Astrocyte of the cerebellum (primary cell): Measurements from ENCODE around the gene ZNF552.
A peak's percentile ranks its signal among the peaks of the same experiment; 100 is the strongest.
"Not testable (repeated sequence)": the region's sequence is repeated elsewhere in the genome, so short reads cannot be mapped to it uniquely, and the experiment has no call there.

Experiments used
- DNase-seq: peaks from one replicate; pipeline ENCODE4 v3.0.0-alpha.2; 2011; ENCODE audit warnings: low read depth
- H3K4me3 ChIP-seq: 2 replicates; pipeline ENCODE4 v1.5.1; 2011; ENCODE audit warnings: mild to moderate bottlenecking, low read depth, low read length, moderate library complexity
- CTCF ChIP-seq: IDR thresholded peaks from 2 replicates; pipeline ENCODE4 v1.5.1; 2012; ENCODE audit warnings: low read length, low read depth, moderate library complexity, mild to moderate bottlenecking; ENCODE audit errors: missing control alignments
- in situ Hi-C: cut with HindIII; loops from 2 replicates; pipeline ENCODE4 v1.10.0; 2017; ENCODE audit warnings: low sequenced_read_pairs

The ZNF552 gene

GRCh38 chr19:57830071-57830602 is 15.4 kb upstream of the ZNF552 start, which contains the start of gene ZNF587B:
Gene ZNF587B (plus strand): TSS chr19:57830299. CDS start chr19:57830529, 230 bp downstream.
- H3K4me3 ChIP-seq: peak within 1 kb of the TSS; percentile 50
- peak; percentile 48 for TF ChIP-seq CTCF
- peak; percentile 44 for DNase-seq
- in situ Hi-C loops: no loop called here

GRCh38 chr19:57829316-57829715 is 14.6 kb upstream of the ZNF552 start:
- no peak for TF ChIP-seq CTCF

GRCh38 chr19:57825511-57825910 is 10.8 kb upstream of the ZNF552 start:
- in situ Hi-C loops: no loop called here
- no peak for DNase-seq
- no peak for TF ChIP-seq CTCF
- H3K4me3 ChIP-seq: no peak overlapping the region

More at GRCh38 chr19:57829316-57829715, 14.6 kb upstream of the ZNF552 start:
- no peak overlapping the region for H3K4me3 ChIP-seq
- in situ Hi-C loops: no loop called here
- DNase-seq: no peak

- DNase-seq, in situ Hi-C loops, H3K4me3 ChIP-seq: not testable (repeated sequence)
Observed at GRCh38 chr19:57823608-57824007, 8.9 kb upstream of the ZNF552 start.

GRCh38 chr19:57823155-57823554 is 8.4 kb upstream of the ZNF552 start:
- in situ Hi-C loops, H3K4me3 ChIP-seq, DNase-seq: not testable (repeated sequence)

GRCh38 chr19:57821501-57821900 is 6.8 kb upstream of the ZNF552 start:
- H3K4me3 ChIP-seq, DNase-seq, in situ Hi-C loops: not testable (repeated sequence)

- H3K4me3 ChIP-seq: not testable (repeated sequence)
Observed at GRCh38 chr19:57821095-57821494, 6.4 kb upstream of the ZNF552 start.

GRCh38 chr19:57820599-57820998 is 5.9 kb upstream of the ZNF552 start:
- peak overlapping the region; percentile 97 for H3K4me3 ChIP-seq
- no peak for DNase-seq
- in situ Hi-C loops: no loop called here
- TF ChIP-seq CTCF: no peak

More at GRCh38 chr19:57821095-57821494, 6.4 kb upstream of the ZNF552 start:
- DNase-seq, in situ Hi-C loops: not testable (repeated sequence)
